ENCODE measurements around the gene SLC26A6.

- no peak for TF ChIP-seq CBX1 (IDR thresholded peaks at IDR 0.05; ENCODE audit: low read depth)
- TF ChIP-seq TAF1 (CRISPR knock-in tag; IDR thresholded peaks at IDR 0.05), result no peak
- TF ChIP-seq ZFP37 (CRISPR knock-in tag; IDR thresholded peaks at IDR 0.05; ENCODE audit: borderline replicate concordance), result no peak
- no peak for TF ChIP-seq CTCF (CRISPR knock-in tag; IDR thresholded peaks at IDR 0.05)
- no peak for TF ChIP-seq ZNF30 (CRISPR knock-in tag; IDR thresholded peaks at IDR 0.05)
- TF ChIP-seq TBX3 (IDR thresholded peaks at IDR 0.05; ENCODE audit: borderline replicate concordance), result no peak
- no peak for TF ChIP-seq MAX (IDR thresholded peaks at IDR 0.05)
- TF ChIP-seq NFIC (IDR thresholded peaks at IDR 0.05; ENCODE audit: low read length), result no peak
- TF ChIP-seq E2F5 (CRISPR knock-in tag; conservative IDR thresholded peaks at IDR 0.05), result no peak
- TF ChIP-seq ZNF569 (CRISPR knock-in tag; IDR thresholded peaks at IDR 0.05; ENCODE audit: borderline replicate concordance), result no peak
Observed at GRCh38 chr3:48625600-48625999, 9.7 kb downstream of the SLC26A6 start.

Measured in HepG2 (cell line).